ENCODE results near the gene TPD52L1.
"Not testable (repeated sequence)": the region's sequence is repeated elsewhere in the genome, so short reads cannot be mapped to it uniquely, and the experiment has no call there.

Gene TPD52L1

GRCh38 chr6:125271486-125272159 is 118.0 kb downstream of the TPD52L1 start:
- DNase-seq (ENCODE audit: low spot score) = no peak

- no peak for DNase-seq (ENCODE audit: low spot score)
Observed at GRCh38 chr6:125273251-125273650, 119.7 kb downstream of the TPD52L1 start.

- DNase-seq (ENCODE audit: low spot score) = no peak
Observed at GRCh38 chr6:125273965-125274364, 120.4 kb downstream of the TPD52L1 start.

- no peak for DNase-seq (ENCODE audit: low spot score)
Observed at GRCh38 chr6:125274935-125275334, 121.4 kb downstream of the TPD52L1 start.

GRCh38 chr6:125275779-125276178 is 122.2 kb downstream of the TPD52L1 start:
- DNase-seq (ENCODE audit: low spot score) = no peak

- no peak for DNase-seq (ENCODE audit: low spot score)
Observed at GRCh38 chr6:125277838-125278237, 124.3 kb downstream of the TPD52L1 start.

- DNase-seq (ENCODE audit: low spot score) = no peak
Observed at GRCh38 chr6:125279961-125280360, 126.4 kb downstream of the TPD52L1 start.

- not testable (repeated sequence) for DNase-seq (ENCODE audit: low spot score)
Observed at GRCh38 chr6:125280370-125281035, 126.9 kb downstream of the TPD52L1 start.

GRCh38 chr6:125282470-125282869 is 128.9 kb downstream of the TPD52L1 start:
- DNase-seq (ENCODE audit: low spot score) = not testable (repeated sequence)

GRCh38 chr6:125285353-125285752 is 131.8 kb downstream of the TPD52L1 start:
- DNase-seq (ENCODE audit: low spot score) = no peak

GRCh38 chr6:125285936-125286335 is 132.4 kb downstream of the TPD52L1 start:
- DNase-seq (ENCODE audit: low spot score) = no peak

- DNase-seq (ENCODE audit: low spot score) = no peak
Observed at GRCh38 chr6:125287718-125288117, 134.1 kb downstream of the TPD52L1 start.

GRCh38 chr6:125293587-125293986 is 140.0 kb downstream of the TPD52L1 start:
- DNase-seq (ENCODE audit: low spot score) = no peak

- no peak for DNase-seq (ENCODE audit: low spot score)
Observed at GRCh38 chr6:125294036-125294435, 140.5 kb downstream of the TPD52L1 start.

GRCh38 chr6:125294925-125295324 is 141.4 kb downstream of the TPD52L1 start:
- DNase-seq (ENCODE audit: low spot score) = no peak

- no peak for DNase-seq (ENCODE audit: low spot score)
Observed at GRCh38 chr6:125296471-125296870, 142.9 kb downstream of the TPD52L1 start.

- no peak for DNase-seq (ENCODE audit: low spot score)
Observed at GRCh38 chr6:125299257-125299656, 145.7 kb downstream of the TPD52L1 start.

- DNase-seq (ENCODE audit: low spot score) = no peak
Observed at GRCh38 chr6:125300992-125301434, 147.4 kb downstream of the TPD52L1 start.

- peak; percentile 61 for DNase-seq (ENCODE audit: low spot score)
Observed at GRCh38 chr6:125301435-125302391, 148.1 kb downstream of the TPD52L1 start, which contains the start of gene HDDC2. TSS of gene HDDC2 (minus strand) at chr6:125301967. CDS start at chr6:125301932, 35 bp downstream.

GRCh38 chr6:125302840-125303511 is 149.4 kb downstream of the TPD52L1 start:
- no peak for DNase-seq (ENCODE audit: low spot score)

- DNase-seq (ENCODE audit: low spot score) = no peak
Observed at GRCh38 chr6:125303512-125303854, 149.9 kb downstream of the TPD52L1 start.

Measured in pons (tissue), 1 donor.